Hepatic stellate cell (primary cell): ENCODE results near the gene EXT2.

ENCODE experiments used
- DNase-seq: peaks from one replicate; pipeline ENCODE4 v3.0.0; 2011; ENCODE audit warnings: low spot score

The EXT2 gene

GRCh38 chr11:44134625-44135024 is 39.1 kb downstream of the EXT2 start:
- DNase-seq = no peak

GRCh38 chr11:44136176-44136945 is 40.9 kb downstream of the EXT2 start:
- DNase-seq = no peak

DNA sequence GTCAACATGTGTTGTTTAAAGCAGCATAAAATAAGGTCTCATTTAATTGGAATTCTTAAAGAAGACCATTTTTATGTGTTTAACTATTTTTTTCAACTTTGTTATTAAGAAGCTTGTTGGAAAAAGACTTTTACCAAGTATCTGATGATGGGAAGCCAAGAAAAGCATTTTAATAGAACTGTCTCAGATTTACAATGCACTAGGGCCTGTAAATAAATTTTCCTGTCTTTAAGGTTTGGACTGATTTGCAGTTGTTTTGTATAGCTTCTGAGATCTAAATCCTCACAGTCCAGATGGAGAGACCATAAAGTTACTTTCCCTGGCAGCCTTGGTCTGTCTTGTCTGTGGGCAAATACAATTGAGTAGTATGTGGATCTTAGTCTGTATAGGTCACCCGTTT is 41.6 kb downstream of the EXT2 start:
- DNase-seq = no peak

DNA sequence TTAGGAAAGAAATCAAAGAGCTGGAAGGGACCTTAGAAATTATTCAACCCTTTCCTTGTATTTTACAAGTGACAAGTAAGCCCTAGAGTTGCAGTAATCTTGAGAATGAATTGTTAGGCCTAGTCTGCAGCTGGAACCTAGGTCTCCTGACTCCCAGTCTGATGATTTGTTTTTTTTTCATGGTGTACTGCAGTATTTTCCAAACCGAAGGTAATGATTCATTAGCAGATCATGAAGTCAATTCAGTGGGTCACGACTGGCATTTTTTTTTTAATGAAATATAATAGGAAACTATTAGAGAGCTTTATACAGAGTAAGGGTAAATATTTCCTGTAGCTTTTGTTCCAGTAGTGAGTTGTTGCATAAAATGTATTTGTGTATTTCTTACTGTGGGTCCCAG is 42.8 kb downstream of the EXT2 start:
- DNase-seq = no peak

DNA sequence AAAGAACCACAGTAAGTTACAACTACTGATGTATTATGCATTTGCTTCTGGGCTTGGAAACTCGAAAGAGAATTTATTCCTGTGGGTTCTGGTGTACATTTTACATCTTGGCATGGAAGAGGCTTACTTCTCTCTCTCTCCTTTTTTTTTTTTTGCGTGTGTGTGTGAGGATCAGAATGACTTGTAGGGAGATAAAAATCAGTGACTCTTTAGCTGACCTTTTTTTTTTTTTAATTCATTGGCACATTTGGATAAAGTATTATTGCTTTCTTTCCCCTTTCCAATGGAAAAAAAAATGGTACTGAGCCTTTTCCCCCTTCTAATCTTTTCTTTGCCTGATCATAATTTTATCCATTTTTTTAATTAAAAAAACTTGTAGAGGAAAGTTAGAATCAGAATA is 43.5 kb downstream of the EXT2 start:
- no peak for DNase-seq

DNA sequence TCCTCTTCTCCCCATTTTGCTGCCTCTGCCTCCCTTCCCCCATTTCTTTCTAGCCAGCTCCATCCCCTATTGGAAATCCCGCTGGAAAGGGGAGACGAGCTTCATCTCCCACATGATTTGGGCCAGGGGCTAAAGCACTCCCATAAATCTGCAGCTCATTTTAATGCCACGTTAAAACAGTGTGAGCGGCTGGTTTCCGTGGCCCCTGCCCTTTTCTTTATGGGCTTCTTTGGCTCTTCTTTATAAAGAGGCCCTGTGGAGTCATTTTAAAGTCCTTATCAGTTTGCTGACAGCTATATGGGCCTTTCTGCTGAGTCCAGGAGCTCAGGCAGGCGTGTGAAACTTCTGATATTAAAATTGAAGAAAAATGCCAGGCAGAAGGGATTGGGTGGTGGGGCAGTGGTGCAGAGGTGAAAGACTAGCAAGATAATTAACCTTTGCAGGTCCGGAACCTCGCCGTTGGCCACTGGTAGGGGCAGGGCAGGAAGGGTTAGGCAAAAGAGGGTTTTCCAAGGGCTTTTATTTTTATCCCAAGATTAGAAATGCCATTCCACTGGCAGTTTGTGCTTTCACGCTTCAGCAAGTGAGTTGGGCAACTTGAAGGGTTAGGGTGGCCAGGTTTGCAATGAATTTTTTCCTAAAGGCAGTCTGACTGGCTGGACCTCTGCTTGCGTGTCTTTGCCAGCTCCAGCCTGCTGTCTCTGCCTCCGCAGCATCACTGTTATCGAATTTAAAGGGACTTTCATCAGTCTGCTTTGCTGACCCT is 44.3 kb downstream of the EXT2 start:
- DNase-seq = no peak

GRCh38 chr11:44140372-44140771 is 44.9 kb downstream of the EXT2 start:
- DNase-seq = no peak

- no peak for DNase-seq
These were observed 45.3 kb downstream of the EXT2 start for GRCh38 chr11:44140805-44141204.

DNA sequence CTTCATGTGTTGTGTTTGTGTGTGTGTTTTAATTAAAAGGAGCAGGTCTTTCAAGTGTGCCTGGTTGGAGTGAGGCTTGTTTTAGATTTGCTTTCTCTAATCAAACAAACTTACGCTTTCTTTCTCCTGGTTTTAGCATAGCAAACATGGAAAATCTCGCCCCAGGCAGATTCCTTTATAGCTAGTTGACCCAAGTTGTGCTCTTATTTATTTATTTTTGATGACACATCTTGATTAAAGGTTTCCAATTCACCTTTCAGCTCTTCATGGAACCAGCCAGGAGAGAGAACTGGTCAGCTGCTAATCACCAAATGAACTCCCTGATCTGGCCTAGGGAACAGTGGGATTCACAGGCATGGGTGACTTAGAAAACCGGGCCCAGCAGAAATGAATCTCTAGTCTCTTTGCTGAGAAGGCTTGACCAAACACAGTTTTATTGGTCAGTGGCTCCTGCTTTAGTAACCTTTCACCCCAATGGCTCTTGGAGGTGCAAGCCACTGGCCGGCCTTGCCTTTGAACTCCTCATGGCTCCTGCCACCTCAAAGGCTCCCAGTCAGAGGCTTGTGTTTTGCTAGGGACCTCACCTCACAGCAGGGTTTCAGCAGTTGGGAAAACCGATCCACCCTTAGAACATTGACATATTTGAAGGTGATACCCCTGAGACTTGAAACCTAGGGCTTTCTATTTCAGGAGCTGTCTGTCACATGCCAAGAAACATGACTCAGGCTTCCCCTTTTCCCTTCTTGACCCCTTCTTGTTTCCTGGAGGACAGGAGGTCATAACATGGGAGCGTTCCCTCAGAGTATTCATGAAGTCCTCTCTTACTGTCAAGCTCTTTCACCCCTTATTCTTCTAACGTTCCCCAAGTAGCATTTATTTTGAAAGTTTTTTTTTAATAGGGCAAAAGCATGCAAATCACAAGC is 48.8 kb downstream of the EXT2 start:
- no peak for DNase-seq

GRCh38 chr11:44145011-44145775 is 49.7 kb downstream of the EXT2 start:
- DNase-seq = no peak

DNA sequence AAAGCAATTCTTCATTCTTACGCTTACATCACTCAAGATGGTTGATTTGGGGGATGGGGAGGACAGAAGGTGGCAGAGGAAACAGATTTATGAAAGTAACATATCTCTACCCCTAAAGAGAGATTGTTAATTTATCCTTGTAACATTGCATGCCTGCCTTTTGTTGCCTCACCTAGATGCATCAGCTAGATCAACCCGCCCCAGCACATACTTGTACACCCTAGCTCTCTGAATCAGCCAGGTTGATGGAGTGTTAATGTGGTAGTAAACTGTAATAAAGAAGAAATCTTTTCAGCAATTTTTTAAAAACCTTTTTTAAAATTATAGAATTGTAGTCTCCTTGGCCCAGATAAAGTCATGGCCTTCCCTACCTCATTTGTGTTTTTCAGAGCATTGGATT is 51.5 kb downstream of the EXT2 start:
- DNase-seq = no peak

DNA sequence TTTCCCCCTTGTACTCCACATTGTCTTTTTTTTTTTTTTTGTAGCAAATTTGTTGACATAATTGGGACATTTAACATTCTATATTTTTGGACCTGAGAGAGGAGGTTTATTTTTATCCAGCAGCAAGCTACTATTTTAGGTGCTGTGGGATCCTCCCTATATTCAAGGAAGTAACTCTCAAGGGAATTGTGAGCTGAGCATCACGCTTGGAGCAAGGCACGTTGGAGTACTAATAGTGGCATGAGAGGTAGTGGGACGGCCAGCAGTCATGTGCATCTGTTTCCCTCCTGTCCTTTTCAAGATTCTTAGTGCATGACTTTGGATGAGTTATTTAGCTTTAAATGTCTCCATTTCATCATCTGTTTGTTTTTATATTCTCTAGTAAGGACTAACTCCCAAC is 52.3 kb downstream of the EXT2 start:
- DNase-seq = peak; percentile 28

DNA sequence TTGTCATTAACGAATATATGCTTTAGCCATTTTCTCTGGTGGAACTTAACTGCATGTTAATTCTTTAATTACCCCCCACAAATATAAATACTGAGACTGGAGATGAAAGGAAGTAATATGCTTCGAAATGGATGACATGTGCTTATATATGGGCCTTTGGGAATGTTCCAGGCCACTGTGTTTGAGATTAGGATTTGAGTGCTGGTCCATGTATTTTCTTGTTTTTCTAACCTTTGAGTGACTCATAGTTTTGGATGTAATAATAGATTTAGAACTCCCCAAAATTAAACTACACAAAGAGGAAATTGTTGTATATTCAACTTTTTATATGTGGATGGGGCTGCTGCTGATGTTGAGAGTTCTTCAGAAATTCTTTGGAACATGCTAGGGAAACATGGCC is 54.2 kb downstream of the EXT2 start:
- DNase-seq = no peak

- no peak for DNase-seq
These were observed 54.9 kb downstream of the EXT2 start for GRCh38 chr11:44150401-44150800.

- no peak for DNase-seq
These were observed 61.5 kb downstream of the EXT2 start for GRCh38 chr11:44157019-44157418.

GRCh38 chr11:44158384-44158783 is 62.9 kb downstream of the EXT2 start:
- no peak for DNase-seq

DNA sequence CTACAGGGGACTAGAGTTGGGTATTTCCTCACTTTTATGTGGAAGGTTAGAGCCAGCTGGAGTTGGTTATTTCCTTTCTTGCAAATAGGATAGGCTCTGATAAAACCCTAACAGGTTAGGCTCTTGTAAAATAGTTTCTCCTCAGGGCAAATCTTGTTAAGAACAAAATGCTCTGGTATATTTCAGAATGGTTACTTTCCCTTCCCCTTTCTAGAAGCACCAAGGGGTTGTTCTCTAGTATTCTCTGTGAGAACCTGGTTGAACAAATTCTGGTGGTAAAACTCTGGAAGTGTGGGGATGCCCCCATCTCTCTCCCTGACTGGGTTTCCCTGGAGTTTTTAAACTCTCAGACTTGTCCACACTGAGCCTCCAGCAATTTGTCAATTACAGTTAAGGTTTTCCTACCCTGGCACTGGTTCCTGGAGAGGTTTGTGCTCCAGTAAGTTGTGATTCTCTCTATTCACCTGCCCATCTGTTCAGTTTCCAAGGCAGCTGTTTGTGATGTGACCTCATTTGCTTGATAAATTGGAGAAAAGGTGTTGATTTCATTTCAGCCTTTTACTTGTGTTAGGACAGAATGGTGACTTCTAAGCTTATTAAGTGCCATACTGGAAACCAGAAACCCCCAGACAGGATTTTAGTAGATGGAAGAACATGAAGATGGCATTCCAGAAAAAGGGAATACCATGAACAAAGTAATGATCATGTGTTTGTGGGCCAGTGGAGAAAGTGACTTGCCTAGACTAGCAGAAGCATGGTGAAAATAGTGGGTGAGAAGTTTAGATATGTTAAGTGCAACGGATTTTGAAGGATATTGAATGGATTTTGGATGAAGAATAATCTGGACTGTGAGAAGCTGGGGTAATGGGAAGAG is 64.6 kb downstream of the EXT2 start:
- no peak for DNase-seq

- no peak for DNase-seq
These were observed 66.5 kb downstream of the EXT2 start for GRCh38 chr11:44162004-44162403.

DNA sequence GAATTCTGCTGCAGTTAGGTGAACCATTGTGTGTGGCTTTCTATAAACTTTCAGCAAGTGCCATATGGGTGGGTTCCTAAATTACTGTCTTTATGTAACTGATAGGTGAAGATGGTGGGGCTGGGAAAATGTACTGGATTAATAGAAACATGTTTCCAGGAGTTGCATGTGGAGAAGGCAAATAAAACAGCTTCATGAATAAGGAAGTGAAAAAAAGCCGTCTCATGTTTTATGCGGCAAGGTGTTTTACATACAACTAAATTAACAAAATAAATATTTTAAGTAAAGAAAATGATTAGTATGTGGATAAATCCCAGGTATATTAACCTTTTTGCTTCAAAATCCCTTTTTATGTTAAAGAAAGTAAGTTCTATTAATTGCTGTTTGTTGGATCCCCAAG is 67.2 kb downstream of the EXT2 start:
- no peak for DNase-seq

GRCh38 chr11:44165432-44165831 is 70.0 kb downstream of the EXT2 start:
- no peak for DNase-seq

GRCh38 chr11:44167046-44167445 is 71.6 kb downstream of the EXT2 start:
- no peak for DNase-seq
